ENCODE results near the gene AP4E1. TPM values are rescaled to one million over a fixed set of nuclear protein-coding genes. Genes with fewer than 3 reads are reported as not detected.

The AP4E1 gene
- total and polyA plus RNA-seq, 2 of the 8 experiments (the other 6 are each of a cell fraction or from before 2014, with no cell fraction given) = 1.4 to 10.9 TPM

- H4K91ac ChIP-seq (replicated peaks; ENCODE audit: insufficient read length, low read length) = no peak overlapping the region
- no peak overlapping the region for H4K8ac ChIP-seq (ENCODE audit: extremely low read depth, insufficient read depth, low read length)
- H3K9me3 ChIP-seq (ENCODE audit: insufficient read depth in 2 of 2, low read depth in 1 of 2, low read length in 1 of 2) = no peaks in the 10 kb centered on the region
- H3K27ac ChIP-seq (ENCODE audit: low read depth, low read length) = no peak overlapping the region
- no peaks in the 10 kb centered on the region for H3K4me1 ChIP-seq (replicated peaks in 1 of 4; ENCODE audit: control insufficient read depth in 3 of 4, insufficient read depth in 4 of 4, low read length in 3 of 4)
- H3K27me3 ChIP-seq (replicated peaks in 1 of 4; ENCODE audit: control insufficient read depth in 3 of 4, extremely low read depth in 1 of 4, insufficient read depth in 3 of 4, low read length in 3 of 4) = no peaks in the 10 kb centered on the region
- H3K4me2 ChIP-seq (ENCODE audit: insufficient read depth in 1 of 2, low read depth in 2 of 2, low read length in 2 of 2) = no peak overlapping the region
- H4K20me1 ChIP-seq (replicated peaks in 1 of 2; ENCODE audit: control insufficient read depth in 1 of 2, insufficient read depth in 2 of 2, low read length in 2 of 2) = no peaks in the 10 kb centered on the region
- H2BK15ac ChIP-seq (ENCODE audit: low read length) = no peak overlapping the region
- no peak overlapping the region for H2BK5ac ChIP-seq (ENCODE audit: low read depth, low read length)
- H3K36me3 ChIP-seq (ENCODE audit: control insufficient read depth in 2 of 4, insufficient read depth in 4 of 4, low read length in 3 of 4) = peaks cover 0 to 5% (median 0%) of the 10 kb centered on the region in 4 experiments; a peak in 2 of 8 replicates
- DNase-seq (ENCODE audit: low read depth in 1 of 2, low spot score in 2 of 2) (no peak), FAIRE-seq (no peak)
- H2AK5ac ChIP-seq (ENCODE audit: low read depth, low read length) = no peak overlapping the region
- no peak overlapping the region for H2AFZ ChIP-seq (ENCODE audit: low read length)
- ChIA-PET CTCF (ENCODE audit: partially characterized antibody) (no interaction called here), POLR2A (ENCODE audit: partially characterized antibody) (no interaction called here)
- H2BK20ac ChIP-seq (ENCODE audit: low read length) = no peak overlapping the region
- H3K79me1 ChIP-seq (ENCODE audit: low read depth, low read length) = no peaks in the 10 kb centered on the region
- WGBS, 2 experiments (ENCODE audit: extremely low coverage in 1 of 2, insufficient coverage in 1 of 2, insufficient read length in 1 of 2, insufficient replicate concordance in 2 of 2, low coverage in 1 of 2, low lambda C conversion rate in 2 of 2, missing lambda C conversion rate in 1 of 2) = 85% methylated on average over 4 of the region's 4 CpGs; no CpG with 5 or more reads in 1 of the 2 experiments
- no peak overlapping the region for H3K18ac ChIP-seq (ENCODE audit: extremely low read depth, low read length)
- no peak overlapping the region for H3K4ac ChIP-seq (replicated peaks; ENCODE audit: insufficient read length, low read depth, low read length)
- H2BK120ac ChIP-seq (replicated peaks; ENCODE audit: low read depth, low read length) = no peak overlapping the region
- no peak overlapping the region for H2BK12ac ChIP-seq (ENCODE audit: low read depth, low read length)
- H3K56ac ChIP-seq (replicated peaks; ENCODE audit: insufficient read length, low read depth, low read length) = no peak overlapping the region
- H3K14ac ChIP-seq (ENCODE audit: insufficient read length) = no peak overlapping the region
- H3K9ac ChIP-seq (replicated peaks in 1 of 4; ENCODE audit: extremely low read depth in 1 of 4, low read depth in 3 of 4, low read length in 3 of 4) = no peak overlapping the region
- no peak overlapping the region for H3K4me3 ChIP-seq (ENCODE audit: extremely low read depth in 1 of 4, insufficient read depth in 2 of 4, low read depth in 3 of 4, low read length in 4 of 4)
- H4K5ac ChIP-seq (ENCODE audit: insufficient read length, low read depth, low read length) = no peak overlapping the region
- H3K79me2 ChIP-seq (ENCODE audit: control insufficient read depth in 1 of 2, insufficient read depth in 2 of 2, low read length in 2 of 2) = no peaks in the 10 kb centered on the region
- H3K23ac ChIP-seq (ENCODE audit: insufficient read length) = no peak overlapping the region
- H3K23me2 ChIP-seq (ENCODE audit: low read depth, low read length) = no peaks in the 10 kb centered on the region
- TF ChIP-seq SIX5 (IDR thresholded peaks at IDR 0.05; ENCODE audit: low read depth, low read length) (no peak), JUND (IDR thresholded peaks at IDR 0.05; ENCODE audit: low read length) (no peak), EP300 (IDR thresholded peaks at IDR 0.05; ENCODE audit: borderline replicate concordance in 1 of 2, low read depth in 2 of 2, low read length in 2 of 2) (no peak), ASH2L (IDR thresholded peaks at IDR 0.05; ENCODE audit: low read length) (no peak), RAD21 (IDR thresholded peaks at IDR 0.05 in 1 of 2, conservative IDR thresholded peaks at IDR 0.05 in 1 of 2; ENCODE audit: low read depth in 2 of 2, low read length in 2 of 2) (no peak), RFX5 (IDR thresholded peaks at IDR 0.05; ENCODE audit: borderline replicate concordance, low read depth, low read length) (no peak), ATF2 (IDR thresholded peaks at IDR 0.05; ENCODE audit: low read length) (no peak), JUN (IDR thresholded peaks at IDR 0.05; ENCODE audit: low read depth, low read length) (no peak), POLR2A (IDR thresholded peaks at IDR 0.05; ENCODE audit: control extremely low read depth in 1 of 2, low read depth in 2 of 2, low read length in 2 of 2) (no peak), POU5F1 (IDR thresholded peaks at IDR 0.05; ENCODE audit: low read depth, low read length) (no peak), CEBPB (IDR thresholded peaks at IDR 0.05; ENCODE audit: low read depth, low read length) (no peak), RNF2 (IDR thresholded peaks at IDR 0.05; ENCODE audit: borderline replicate concordance, low read depth, low read length, missing control alignments, poor library complexity, severe bottlenecking) (no peak)
Observed at GRCh38 chr15:50997371-50998051, 89.0 kb downstream of the AP4E1 start.
